ENCODE data around the gene MYRFL. TPM values are rescaled to one million over a fixed set of nuclear protein-coding genes. Genes with fewer than 3 reads are reported as not detected.
"Not testable (repeated sequence)": the region's sequence is repeated elsewhere in the genome, so short reads cannot be mapped to it uniquely, and the experiment has no call there.

MYRFL gene
- total RNA-seq, 1 experiment from 2014 or later = 0.16 TPM

GRCh38 chr12:69789351-69789750 lies 35.7 kb upstream of the MYRFL start:
- intact Hi-C loops (cut with micrococcal nuclease; ENCODE audit: unreplicated experiment) = no loop called here
- no peaks in the 10 kb centered on the region for H3K4me1 ChIP-seq
- TF ChIP-seq CTCF (IDR thresholded peaks at IDR 0.05; ENCODE audit: insufficient read depth in 1 of 2, low read depth in 1 of 2, low read length in 1 of 2, severe bottlenecking in 1 of 2, unreplicated experiment in 1 of 2) = no peak
- no peaks in the 10 kb centered on the region for H3K36me3 ChIP-seq (ENCODE audit: control insufficient read depth, insufficient read depth, low read length)
- Mint-ChIP-seq H3K27me3 (ENCODE audit: insufficient read depth, unreplicated experiment) (no peaks in the 10 kb centered on the region), H3K9me3 (ENCODE audit: unreplicated experiment) (peaks cover 41% of the 10 kb centered on the region), H3K4me3 (ENCODE audit: unreplicated experiment) (no peak overlapping the region), H3K36me3 (ENCODE audit: insufficient read depth, unreplicated experiment) (peaks cover 38% of the 10 kb centered on the region), H3K27ac (ENCODE audit: unreplicated experiment) (no peak overlapping the region), H3K4me1 (ENCODE audit: low read depth, unreplicated experiment) (no peaks in the 10 kb centered on the region)
- no peak overlapping the region for H3K4me3 ChIP-seq (ENCODE audit: low read depth, low read length)
- ChIA-PET POLR2A (no interaction called here), CTCF (no interaction called here)
- DNase-seq = no peak
- H3K9me3 ChIP-seq = 0 out of 2 replicates have a peak, but pooled peaks cover 9% of the 10 kb centered on the region
- BruUV-seq (replicated peaks) = no TSS peak
- H3K27me3 ChIP-seq (replicated peaks; ENCODE audit: control insufficient read depth, insufficient read depth, low read length) = no peaks in the 10 kb centered on the region

DNA sequence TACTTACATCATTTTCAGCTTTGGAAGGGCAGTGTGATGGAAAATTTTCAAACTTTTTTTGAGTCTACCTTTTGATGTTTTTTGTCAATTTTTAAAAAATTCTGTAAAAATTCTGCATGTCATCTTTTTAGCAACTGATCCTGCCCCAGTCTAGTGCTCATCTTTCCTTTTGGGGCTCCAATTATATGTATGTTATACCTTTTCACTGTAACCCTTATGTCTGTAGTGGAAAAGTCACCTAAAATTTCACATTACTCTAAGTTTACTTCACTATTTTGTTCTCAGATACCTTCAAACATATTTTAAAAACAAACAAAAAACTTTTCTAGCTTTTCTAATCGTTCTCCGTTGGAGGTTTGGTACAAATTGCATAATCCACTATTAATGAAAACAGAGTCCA lies 32.5 kb upstream of the MYRFL start:
- CTCF ChIA-PET = no interaction called here
- no peak for TF ChIP-seq CTCF (IDR thresholded peaks at IDR 0.05; ENCODE audit: insufficient read depth in 1 of 2, low read depth in 1 of 2, low read length in 1 of 2, severe bottlenecking in 1 of 2, unreplicated experiment in 1 of 2)

DNA sequence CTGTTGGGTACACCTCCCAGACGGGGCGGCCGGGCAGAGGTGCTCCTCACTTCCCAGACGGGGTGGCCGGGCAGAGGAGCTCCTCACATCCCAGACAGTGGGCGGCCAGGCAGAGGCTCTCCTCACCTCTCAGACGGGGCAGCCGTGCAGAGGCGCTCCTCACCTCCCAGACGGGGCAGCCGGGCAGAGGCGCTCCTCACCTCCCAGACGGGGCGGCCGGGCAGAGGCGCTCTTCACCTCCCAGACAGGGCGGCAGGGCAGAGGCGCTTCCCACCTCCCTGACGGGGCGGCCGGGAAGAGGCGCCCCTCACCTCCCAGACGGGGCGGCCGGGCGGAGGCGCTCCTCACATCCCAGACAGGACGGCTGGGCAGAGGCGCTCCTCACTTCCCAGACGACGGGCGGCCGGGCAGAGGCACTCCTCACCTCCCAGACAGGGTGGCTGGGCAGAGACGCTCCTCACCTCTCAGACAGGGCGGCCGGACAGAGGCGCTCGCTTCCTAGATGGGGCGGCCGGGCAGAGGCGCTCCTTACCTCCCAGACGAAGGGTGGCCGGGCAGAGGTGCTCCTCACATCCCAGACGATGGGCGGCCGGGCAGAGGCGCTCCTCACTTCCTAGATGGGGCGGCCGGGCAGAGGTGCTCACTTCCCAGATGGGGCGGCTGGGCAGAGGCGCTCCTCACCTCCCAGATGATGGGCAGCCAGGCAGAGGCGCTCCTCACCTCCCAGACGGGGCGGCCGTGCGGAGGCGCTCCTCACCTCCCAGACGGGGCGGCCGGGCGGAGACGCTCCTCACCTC lies 17.7 kb upstream of the MYRFL start:
- Mint-ChIP-seq H3K36me3 (ENCODE audit: insufficient read depth, unreplicated experiment) (peaks cover 41% of the 10 kb centered on the region), H3K9me3 (ENCODE audit: unreplicated experiment) (peaks cover 30% of the 10 kb centered on the region)
- H3K4me3 ChIP-seq (ENCODE audit: low read depth, low read length); H3K4me1 Mint-ChIP-seq (ENCODE audit: low read depth, unreplicated experiment); H3K4me3 Mint-ChIP-seq (ENCODE audit: unreplicated experiment); intact Hi-C loops (cut with micrococcal nuclease; ENCODE audit: unreplicated experiment); DNase-seq; H3K4me1 ChIP-seq; BruUV-seq (replicated peaks); H3K9me3 ChIP-seq; CTCF ChIA-PET; H3K27ac Mint-ChIP-seq (ENCODE audit: unreplicated experiment); H3K27me3 Mint-ChIP-seq (ENCODE audit: insufficient read depth, unreplicated experiment); POLR2A ChIA-PET; H3K36me3 ChIP-seq (ENCODE audit: control insufficient read depth, insufficient read depth, low read length); H3K27me3 ChIP-seq (replicated peaks; ENCODE audit: control insufficient read depth, insufficient read depth, low read length): not testable (repeated sequence)

More for the DNA sequence above, 32.5 kb upstream of the MYRFL start:
- H3K4me3 Mint-ChIP-seq (ENCODE audit: unreplicated experiment) = no peak overlapping the region
- Histone ChIP-seq H3K9me3 (0 out of 2 replicates have a peak, but pooled peaks cover 9% of the 10 kb centered on the region), H3K4me3 (ENCODE audit: low read depth, low read length) (no peak overlapping the region), H3K36me3 (ENCODE audit: control insufficient read depth, insufficient read depth, low read length) (no peaks in the 10 kb centered on the region), H3K27me3 (replicated peaks; ENCODE audit: control insufficient read depth, insufficient read depth, low read length) (no peaks in the 10 kb centered on the region), H3K4me1 (no peaks in the 10 kb centered on the region)
- H3K9me3 Mint-ChIP-seq (ENCODE audit: unreplicated experiment) = peaks cover 41% of the 10 kb centered on the region
- no peaks in the 10 kb centered on the region for H3K4me1 Mint-ChIP-seq (ENCODE audit: low read depth, unreplicated experiment)
- peaks cover 44% of the 10 kb centered on the region for H3K36me3 Mint-ChIP-seq (ENCODE audit: insufficient read depth, unreplicated experiment)
- intact Hi-C loops (cut with micrococcal nuclease; ENCODE audit: unreplicated experiment) = no loop called here
- POLR2A ChIA-PET = no interaction called here
- BruUV-seq (replicated peaks) = no TSS peak
- H3K27ac Mint-ChIP-seq (ENCODE audit: unreplicated experiment) = no peak overlapping the region
- no peaks in the 10 kb centered on the region for H3K27me3 Mint-ChIP-seq (ENCODE audit: insufficient read depth, unreplicated experiment)
- DNase-seq = no peak

Data from Caco-2 (cell line).